Endothelial cell of hepatic sinusoid (primary cell): Measurements from ENCODE around the gene PTPRM.

Source experiments
- in situ Hi-C: cut with HindIII; loops from 2 replicates; pipeline ENCODE4 v1.10.0; 2017; ENCODE audit warnings: low sequenced_read_pairs

PTPRM gene

DNA sequence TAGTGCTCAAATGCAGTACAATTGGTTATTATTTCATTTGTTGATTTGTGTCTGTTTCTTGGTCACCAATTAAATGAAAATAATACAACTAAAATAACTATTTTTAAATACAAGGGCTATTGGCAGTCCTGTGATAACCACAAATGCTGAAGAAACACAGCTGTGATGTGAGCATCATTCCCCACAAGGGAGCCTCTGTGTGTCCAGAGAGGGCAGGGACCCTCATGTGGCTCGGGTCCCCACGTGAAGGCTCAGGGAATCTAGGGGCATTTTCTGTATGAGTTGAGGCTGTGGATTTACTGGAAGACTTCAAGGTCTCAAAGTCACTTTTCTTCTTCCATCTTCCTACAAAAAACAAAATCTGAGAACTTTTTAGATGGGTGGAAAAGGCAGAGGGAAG is 726.1 kb downstream of the PTPRM start:
- in situ Hi-C loops: no loop called here

DNA sequence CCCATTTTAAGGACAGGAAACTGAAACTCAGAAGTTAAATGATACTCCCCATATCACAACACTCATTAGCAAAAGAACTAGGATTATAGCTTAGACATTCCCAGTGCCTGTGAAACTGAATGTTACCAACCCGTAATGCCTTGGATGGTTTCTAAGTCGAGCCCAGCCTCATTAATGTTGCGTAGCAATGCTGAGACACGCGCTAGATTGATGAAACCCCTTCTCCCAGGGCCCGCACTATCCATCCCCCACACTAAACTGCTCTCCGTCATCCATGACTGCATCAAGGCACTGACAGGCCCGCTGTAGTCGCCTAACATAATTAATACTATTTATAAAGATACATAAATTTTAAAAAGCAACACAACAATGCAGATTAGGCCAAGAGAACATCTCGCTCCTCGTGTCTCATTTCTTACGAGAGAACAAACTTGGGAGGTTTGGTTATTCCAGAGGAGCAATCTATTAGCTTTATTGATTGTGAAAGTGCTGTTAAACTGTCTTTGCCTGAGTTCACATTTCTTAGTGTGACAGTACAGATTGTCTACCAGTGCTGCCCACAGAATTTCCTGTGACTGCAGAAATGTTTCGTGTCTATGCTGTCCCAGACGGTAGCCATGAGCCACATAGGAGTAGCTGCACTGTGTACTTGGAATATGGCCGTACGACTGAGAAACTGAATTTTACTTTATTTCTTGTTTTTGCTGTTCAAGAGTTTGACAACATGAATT is 729.9 kb downstream of the PTPRM start:
- in situ Hi-C loops: no loop called here

DNA sequence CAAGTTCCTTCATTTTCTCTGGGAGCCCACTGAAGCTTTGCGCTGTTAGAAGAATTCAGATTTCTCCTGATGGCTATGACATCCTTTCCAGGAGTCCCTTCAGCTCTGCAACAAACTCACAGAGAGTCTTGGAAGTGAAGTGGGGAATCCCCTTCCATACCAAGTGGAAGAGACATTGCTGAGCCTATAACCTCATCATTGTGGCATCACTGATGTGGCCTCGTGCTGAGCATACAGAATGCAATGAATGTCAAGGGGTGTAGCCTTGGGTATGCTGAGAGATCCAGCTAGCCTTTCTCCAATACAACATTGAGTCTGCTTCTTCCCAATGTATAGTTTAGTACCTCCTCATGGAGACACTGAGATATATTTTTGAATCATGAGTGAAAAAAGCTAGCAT is 731.1 kb downstream of the PTPRM start:
- in situ Hi-C loops: no loop called here

DNA sequence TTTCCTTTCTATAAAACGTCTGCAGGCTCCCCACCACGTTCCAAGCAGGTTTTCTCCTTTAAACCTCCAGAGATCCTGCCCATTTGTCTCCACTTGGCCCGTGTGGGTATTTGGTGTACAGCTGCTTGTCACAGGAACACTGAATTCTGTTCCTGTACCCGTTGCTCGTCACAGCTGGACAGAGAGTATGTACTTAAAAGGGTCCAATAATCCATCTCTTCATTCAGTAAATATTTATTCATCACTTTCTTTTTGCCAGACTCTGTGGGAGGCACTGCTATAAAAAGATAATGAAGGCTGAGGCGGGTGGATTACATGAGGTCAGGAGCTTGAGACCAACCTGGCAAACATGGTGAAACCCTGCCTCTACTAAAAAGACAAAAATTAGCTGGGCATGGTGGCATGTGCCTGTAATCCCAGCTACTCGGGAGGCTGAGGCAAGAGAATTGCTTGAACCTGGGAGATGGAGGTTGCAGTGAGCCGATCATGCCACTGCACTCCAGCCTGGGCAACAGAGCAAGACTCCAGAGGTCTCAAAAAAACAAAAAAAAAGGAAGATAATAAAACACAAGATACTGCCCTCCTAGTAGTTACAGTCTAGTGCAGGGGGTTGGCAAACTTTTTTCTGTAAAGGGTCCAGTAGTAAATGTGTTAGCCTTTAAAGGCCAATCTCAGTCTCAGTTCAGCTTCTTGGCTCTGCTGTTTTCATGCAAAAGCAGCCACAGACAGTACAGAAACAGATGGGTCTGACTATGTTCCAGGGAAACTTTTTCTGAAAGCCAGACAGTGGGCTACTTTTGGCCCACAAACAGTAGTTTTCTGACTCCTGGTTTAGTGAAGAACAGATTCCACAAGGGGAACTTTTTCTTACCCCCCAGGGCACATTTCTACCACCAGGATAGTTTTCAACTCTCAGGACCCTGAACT is 732.2 kb downstream of the PTPRM start:
- in situ Hi-C loops: no loop called here

DNA sequence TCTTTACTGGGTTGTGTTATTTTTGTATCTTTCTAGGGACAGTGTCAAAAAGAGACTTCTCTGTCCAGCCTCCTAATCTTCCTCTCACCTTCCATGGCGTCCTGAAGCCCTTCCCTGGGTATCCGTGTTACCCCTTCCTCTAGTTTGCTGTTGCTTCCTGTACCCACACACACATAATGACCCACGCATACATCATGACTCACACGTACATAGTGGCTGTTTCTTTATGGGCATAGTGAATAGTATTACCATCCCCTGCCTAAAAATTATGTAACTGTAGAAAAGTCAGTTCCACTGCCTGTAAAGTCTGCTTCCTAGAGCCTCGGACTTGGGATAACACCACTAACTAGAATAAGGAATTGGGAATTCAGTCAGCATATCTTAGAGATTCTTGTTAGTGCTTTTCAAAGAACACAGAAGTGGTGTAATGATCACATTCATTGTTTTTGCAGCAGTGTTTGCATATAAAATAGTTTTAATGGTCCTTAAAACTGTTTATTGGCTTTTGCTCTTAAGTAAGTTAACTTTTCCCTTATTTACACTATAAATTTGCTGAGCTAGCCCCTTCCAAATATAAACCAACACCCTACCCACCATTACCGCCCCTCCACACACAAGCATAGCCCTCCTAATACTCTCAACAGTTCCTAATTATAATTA is 733.8 kb downstream of the PTPRM start:
- in situ Hi-C loops: no loop called here

DNA sequence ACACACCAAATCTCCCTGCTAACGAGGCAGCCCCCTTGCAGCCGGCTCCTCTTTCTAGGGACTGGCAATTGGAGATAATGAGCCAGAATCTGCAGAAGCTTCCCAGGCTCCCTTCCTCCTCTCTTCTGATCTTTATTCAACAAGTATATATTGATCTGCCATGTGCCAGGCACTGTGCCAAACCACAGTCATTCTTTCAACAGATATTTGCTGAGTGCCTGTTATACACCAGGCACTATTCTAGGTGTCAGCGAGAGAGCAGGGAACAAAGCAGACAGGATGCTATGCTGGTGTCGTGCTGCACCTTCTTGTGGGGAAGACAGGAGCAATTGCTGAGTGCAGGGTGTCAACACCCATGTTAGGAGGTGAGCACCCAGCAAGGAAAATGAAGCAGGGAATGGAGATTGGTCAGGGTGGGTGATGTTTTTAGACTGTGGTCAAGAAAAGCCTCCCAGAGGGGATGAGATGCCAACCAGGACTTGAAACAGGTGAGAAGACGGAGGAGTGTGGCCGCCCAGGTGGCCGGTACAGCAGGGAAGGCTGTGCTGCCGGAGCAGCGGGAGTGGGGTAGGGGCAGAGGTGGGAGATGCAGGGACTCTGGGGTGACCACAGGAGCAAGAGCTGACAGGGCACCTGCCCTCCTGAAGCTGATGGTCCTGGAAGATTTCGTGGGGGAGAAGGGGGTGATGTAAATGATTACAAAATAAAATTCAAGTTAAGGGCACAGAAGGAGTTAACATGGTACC is 734.5 kb downstream of the PTPRM start:
- in situ Hi-C loops: no loop called here

DNA sequence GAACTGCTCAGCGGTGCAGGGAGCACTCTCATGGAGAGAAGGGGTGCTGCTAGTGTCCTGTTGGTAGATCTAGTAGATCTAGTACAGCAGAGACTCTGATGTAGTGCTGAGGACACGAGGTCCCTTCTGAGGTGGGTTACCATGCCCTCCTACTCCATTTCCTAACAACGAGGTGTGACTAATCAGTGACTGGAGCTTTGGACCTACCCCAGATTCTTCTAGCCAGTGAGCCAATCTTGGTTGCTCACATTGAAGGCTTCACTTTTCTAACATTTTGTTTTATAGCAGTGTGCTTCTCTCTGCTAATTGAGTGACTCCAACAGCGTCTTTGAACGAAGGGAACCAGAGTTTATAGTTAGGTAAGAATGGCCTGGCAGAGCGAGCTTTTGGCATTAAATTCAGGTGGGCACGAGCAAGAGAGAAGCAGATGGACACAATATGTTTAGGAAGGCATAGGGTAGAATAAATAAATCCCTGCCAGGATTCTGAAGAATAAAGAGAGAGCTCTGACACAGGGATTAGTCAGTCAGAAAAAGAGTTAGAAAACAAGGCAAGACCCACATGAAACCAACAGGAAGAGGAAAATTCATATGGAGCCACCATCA is 736.1 kb downstream of the PTPRM start:
- in situ Hi-C loops: no loop called here

DNA sequence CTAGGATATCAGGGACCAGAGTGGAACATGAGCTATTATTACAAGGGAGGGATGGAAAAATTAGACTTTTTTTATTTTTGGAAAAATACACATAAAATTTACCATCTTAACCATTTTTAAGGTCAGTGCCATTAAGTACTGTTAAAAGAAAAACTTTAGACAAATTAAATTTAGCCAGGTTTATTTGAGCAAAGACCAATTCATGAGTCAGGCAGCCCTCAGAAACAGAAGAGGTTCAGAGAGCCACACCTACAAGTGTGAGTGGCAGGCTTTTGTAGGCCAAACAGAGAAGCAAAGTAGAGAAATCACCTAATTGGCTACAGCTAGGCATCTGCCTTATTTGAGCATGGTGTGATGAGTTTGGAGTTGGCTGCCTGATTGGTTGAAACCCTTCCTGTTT is 740.8 kb downstream of the PTPRM start:
- in situ Hi-C loops: no loop called here

DNA sequence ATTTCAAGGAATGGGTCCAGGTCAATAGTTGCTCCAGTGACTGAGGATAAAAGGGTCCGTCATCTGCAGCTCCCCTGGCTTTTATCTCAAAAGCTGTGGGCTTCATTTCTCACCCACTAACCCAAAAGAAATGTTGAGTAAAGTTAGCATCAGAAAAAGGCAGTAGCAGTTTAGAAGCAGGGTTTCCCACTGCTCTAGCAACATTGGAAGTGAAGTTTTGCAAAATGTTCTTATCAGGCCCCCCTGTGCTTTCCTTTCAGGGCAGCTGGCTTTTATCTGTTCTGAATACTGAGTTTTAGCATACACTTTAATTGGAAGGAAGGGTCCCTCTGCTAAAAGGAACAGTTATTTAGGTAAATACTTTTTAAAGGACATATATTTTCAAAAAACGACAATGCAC is 745.9 kb downstream of the PTPRM start:
- in situ Hi-C loops: no loop called here

DNA sequence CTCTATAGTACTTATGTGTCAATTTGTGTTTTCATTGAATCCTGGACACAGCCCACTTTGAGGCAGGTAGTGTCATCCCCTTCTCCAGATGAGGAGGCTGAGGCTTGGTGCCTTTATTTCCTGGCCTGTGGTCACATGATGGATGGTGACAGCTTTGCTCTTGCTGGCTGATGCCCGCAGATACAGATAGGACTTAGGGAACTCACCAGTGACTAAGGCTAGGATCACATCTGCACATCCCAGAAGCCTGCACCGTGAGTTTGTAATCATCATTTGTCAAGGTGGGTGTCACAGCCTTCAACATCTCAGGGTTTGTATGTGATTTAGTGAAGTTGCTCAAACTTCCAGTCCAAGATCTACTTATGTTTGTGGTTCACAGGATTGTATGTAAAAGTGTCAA is 747.0 kb downstream of the PTPRM start:
- in situ Hi-C loops: no loop called here

DNA sequence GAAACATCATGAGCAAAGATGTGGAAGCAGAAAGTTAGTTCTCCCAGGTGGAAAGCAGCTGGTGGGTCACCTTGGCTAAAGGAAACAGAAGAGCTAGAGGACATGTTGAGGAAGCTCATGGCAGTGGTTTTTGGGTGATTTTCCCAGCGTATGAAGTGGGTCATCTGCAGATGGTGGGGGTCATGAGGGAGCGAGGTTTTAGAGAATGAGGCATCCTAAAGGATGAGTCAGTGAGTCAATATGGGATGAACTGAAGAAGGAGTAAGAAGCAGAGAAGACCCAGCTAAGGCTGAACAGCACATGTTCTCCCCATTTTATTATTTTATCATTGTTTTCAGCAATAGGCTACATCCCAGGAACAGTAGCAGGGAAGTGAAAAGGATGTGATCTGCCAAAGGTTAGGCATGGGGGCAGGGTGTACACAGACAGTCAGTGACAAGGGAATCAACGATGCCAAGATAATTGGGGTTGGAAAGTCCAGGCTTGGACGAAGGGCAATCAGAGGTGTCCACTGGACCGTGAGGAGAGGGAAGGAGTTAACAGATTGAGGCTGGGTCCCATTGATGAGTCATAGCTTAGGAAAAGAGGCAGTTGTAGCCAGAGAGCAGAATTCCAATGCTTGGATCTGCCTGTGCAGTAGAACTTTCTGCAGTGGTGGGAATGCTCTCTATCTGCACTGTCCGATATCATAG is 752.8 kb downstream of the PTPRM start:
- in situ Hi-C loops: loop anchor here (5.0 kb wide), 1 partner anchor 53 kb away; no protein-coding TSS in a partner anchor

DNA sequence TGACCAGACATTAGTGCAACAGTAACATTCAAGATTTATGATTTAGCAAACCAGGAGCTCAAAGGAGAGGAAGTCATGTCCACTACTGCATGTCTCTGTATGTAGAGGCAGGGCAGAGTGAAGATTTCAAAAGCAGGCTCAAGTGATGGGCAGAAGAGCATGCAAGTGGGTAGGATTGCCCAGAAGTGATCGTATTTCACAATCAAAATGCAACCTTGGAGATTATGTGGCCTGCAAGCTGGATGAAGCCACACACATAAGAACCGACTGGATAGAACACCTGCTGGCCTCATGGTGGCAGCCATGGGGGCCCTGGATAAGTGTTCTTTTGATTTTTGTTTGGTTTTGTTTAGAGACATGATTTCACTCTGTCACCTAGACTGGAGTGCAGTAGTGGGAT is 755.4 kb downstream of the PTPRM start:
- in situ Hi-C loops: no loop called here

DNA sequence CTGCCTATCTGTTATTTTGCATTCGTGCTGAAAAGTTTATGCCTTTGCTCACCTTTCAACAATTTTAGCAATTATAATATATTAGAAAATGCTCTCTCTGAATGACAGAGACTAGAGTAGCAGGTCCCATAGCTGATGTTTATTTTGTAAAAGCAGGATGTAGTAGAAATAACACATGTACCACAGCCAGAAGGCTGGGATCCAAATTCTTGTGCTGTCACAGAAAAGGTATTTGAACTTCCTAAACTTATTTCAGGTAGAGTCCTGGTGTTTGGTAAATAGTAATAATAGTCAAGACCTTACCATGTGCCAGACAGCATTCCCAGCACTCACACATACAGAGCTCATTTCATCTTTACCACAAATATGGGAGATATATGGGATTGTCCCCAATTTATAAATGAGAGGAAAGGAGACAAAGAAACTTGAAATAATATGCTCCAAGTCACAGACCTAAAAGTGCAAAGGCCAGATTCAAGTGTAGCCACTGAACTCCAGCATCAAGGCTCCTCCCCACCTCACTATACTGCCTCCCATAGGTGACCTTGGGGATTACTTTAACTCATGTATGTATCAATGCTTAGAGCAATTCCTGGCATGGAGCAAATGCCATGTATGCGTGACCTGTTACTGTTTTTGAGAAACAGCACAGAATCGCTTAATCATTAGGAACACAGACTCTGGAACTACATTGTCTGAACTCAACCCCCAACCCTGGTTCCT is 757.4 kb downstream of the PTPRM start:
- in situ Hi-C loops: no loop called here

DNA sequence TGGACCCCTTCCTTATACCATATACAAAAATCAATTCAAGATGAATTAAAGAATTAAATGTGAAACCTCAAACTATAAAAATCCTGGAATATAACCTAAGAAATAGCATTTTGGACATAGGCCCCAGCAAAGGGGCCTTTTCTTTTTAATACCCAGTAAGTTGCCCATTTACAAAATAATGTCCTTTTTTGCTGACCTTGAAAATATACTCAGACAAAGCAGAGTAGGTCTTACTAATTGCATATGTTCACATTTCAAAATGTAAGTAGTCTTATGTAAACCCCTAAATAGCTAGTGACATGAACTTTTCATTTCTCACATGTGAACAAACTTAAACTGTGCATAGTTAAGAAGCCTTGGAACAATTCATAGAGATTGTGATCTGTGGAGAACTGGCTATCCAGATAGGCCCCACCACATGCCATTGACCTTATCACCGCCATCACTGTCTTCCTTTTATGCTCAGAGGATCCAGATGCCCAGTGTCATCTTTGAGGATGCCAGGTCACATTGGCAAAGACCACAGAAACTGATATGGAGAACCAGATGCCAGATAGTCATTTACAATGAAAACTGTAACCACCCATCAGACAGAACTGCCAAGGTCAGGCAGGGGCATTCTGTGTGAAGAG is 759.8 kb downstream of the PTPRM start:
- in situ Hi-C loops: no loop called here

DNA sequence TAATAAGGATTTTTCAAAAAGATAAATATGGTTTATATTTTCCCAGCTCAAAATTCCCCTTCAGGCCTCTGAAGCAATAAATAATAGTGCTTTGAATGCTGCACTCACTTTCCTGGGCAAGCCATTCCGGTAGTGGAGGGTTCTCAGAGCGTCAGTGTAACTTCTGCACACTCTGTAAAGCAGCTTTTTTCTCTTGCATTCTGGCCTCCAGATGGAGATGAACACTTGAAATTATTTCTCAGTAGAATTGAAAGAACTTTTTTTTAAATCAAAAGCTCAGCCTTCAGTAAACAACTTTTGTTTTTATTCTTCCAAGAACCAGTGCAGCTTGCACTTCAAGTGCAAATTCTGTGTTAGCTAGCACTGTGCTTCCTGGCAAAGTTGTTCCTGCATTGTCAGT is 761.0 kb downstream of the PTPRM start:
- in situ Hi-C loops: no loop called here

DNA sequence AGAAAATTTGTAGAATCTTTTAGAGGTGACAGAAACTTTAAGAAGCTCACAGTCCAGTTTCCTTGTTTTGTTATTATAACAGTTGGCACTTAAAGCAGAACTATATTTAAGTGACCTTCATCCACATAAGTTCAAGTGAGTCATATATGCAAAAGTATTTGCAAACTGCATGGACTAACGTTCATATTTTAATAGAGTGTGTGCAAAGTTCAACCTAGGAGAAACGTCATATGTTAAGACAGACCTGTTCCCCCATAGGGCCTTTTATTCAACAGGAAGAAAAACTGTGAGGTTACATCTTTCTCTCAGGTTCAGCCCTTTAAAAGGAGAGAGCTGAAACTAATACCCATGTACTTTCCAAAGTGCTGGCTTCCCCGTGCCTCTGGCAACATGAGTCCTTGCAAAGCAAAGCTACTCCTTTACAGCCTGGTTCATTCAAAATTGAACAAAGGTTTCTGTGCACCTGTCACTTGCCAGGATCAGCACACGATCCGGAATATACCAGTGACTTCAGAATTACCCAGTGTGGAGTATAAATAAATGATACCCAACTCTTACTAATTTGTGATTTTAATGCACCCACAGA is 762.2 kb downstream of the PTPRM start:
- in situ Hi-C loops: no loop called here

DNA sequence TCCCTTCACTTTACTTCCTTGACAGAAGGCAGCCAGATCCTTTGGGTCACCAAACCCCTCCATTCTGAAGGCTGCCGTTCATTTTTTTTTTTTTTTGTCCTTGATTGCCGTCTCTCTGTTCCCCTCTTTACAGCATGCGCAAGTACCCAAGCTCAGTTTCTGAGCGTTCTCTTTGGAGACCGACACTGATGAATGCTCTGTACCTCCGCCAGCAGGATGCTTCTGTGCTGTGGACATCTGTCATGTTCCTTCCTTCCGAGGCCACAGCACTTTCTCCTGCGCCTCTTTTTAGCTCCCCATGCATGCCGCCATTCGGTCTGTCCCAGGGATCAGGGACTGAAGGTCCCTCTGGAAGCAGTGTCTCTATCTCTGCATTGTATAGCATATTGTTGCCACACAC is 763.5 kb downstream of the PTPRM start:
- in situ Hi-C loops: loop anchor here (5.0 kb wide), 1 partner anchor 72 kb away; no protein-coding TSS in a partner anchor

DNA sequence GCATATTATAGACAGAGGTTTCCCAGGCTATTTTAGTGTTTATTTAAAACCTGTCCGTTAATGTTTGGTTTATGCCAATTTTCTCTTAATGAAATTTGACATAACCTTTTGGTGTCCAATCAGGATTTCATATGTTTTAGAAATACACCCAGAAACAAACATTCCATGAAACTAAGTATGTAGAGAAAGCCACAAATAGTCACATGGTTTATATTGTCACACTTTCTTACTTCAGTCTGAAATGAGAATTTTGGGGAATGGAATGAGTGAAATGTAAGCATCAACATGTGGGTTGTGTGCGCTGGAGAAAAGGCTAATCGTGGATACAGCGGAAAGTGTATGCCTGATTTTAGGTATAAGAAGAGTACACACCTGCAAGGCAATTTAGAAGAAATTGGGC is 765.2 kb downstream of the PTPRM start:
- in situ Hi-C loops: loop anchor here (5.0 kb wide), 1 partner anchor 70 kb away; no protein-coding TSS in a partner anchor
